NCI-H82 treated with DMSO at 0.1 percent for 48 hours (cell line): ENCODE results near the gene FCGBP.
"Not testable (repeated sequence)": the region's sequence is repeated elsewhere in the genome, so short reads cannot be mapped to it uniquely, and the experiment has no call there.

ENCODE experiments used
- DNase-seq: peaks from one replicate; lab custom pipeline; 2025; ENCODE audit not compliant: unreplicated experiment; lab: John Stamatoyannopoulos, UW

FCGBP gene

GRCh38 chr19:39934584-39935363, at the start of gene FCGBP:
TSS of gene FCGBP (minus strand) at chr19:39934634.
- DNase-seq: no peak

- no peak for DNase-seq
Observed at GRCh38 chr19:39983695-39984300, 49.4 kb upstream of the FCGBP start.

- DNase-seq: no peak
Observed at GRCh38 chr19:39982883-39983282, 48.4 kb upstream of the FCGBP start.

- no peak for DNase-seq
Observed at GRCh38 chr19:39974377-39975155, 40.1 kb upstream of the FCGBP start.

GRCh38 chr19:39971380-39972035, 37.1 kb upstream of the FCGBP start:
- DNase-seq: no peak

GRCh38 chr19:39970675-39971379, 36.4 kb upstream of the FCGBP start, which contains the start of gene PSMC4:
TSS of gene PSMC4 (plus strand) at chr19:39971165. CDS start at chr19:39971203, 38 bp downstream.
- peak; percentile 98 for DNase-seq

- DNase-seq: peak; percentile 25
Observed at GRCh38 chr19:39970425-39970674, 35.9 kb upstream of the FCGBP start.

GRCh38 chr19:39969681-39970424, 35.4 kb upstream of the FCGBP start:
- no peak for DNase-seq

GRCh38 chr19:39969266-39969665, 34.8 kb upstream of the FCGBP start:
- DNase-seq: no peak

GRCh38 chr19:39968789-39969188, 34.4 kb upstream of the FCGBP start:
- no peak for DNase-seq

- DNase-seq: no peak
Observed at GRCh38 chr19:39967561-39967960, 33.1 kb upstream of the FCGBP start.

GRCh38 chr19:39966617-39967016, 32.2 kb upstream of the FCGBP start:
- DNase-seq: no peak

- no peak for DNase-seq
Observed at GRCh38 chr19:39963898-39964297, 29.5 kb upstream of the FCGBP start.

GRCh38 chr19:39959407-39959806, 25.0 kb upstream of the FCGBP start:
- DNase-seq: not testable (repeated sequence)

GRCh38 chr19:39958942-39959341, 24.5 kb upstream of the FCGBP start:
- DNase-seq: not testable (repeated sequence)

GRCh38 chr19:39957886-39958285, 23.5 kb upstream of the FCGBP start:
- DNase-seq: not testable (repeated sequence)

- no peak for DNase-seq
Observed at GRCh38 chr19:39953915-39954314, 19.5 kb upstream of the FCGBP start.

GRCh38 chr19:39951686-39952085, 17.3 kb upstream of the FCGBP start:
- no peak for DNase-seq

- DNase-seq: no peak
Observed at GRCh38 chr19:39951065-39951650, 16.7 kb upstream of the FCGBP start.
